ENCODE results near the gene CACNA1C.

CACNA1C gene

DNA sequence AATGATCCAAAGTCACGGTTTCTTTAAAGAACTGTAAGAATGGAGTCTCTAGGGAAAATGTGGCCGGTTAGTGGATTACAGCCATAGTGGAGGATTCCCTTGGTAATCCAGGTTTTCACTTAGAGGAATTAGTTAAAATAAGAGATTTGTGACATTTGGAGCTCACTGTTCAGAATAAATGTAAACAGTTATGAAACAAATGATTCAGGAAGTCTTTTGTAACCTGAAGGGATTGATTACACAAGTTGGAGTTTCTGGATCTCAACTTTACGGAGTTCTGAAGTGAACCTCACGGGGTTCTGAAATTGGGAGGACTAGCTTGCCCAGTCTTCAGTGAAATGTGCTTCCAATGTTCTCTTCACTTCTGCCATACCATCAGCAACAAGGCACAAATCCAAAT, 507.6 kb downstream of the CACNA1C start:
- DNase-seq (ENCODE audit: insufficient read length, low spot score) (no peak), FAIRE-seq (no peak)
- TF ChIP-seq POLR2AphosphoS5 (IDR thresholded peaks at IDR 0.05; ENCODE audit: low read depth, low read length) (no peak), SPI1 (IDR thresholded peaks at IDR 0.05; ENCODE audit: low read depth, low read length) (no peak), PAX5 (IDR thresholded peaks at IDR 0.05; ENCODE audit: insufficient read depth, low read length, severe bottlenecking) (no peak), TAF1 (IDR thresholded peaks at IDR 0.05; ENCODE audit: low read depth, low read length) (no peak), POLR2A (IDR thresholded peaks at IDR 0.05; ENCODE audit: low read depth, low read length) (no peak), POU2F2 (IDR thresholded peaks at IDR 0.05; ENCODE audit: low read depth, low read length) (no peak)

DNA sequence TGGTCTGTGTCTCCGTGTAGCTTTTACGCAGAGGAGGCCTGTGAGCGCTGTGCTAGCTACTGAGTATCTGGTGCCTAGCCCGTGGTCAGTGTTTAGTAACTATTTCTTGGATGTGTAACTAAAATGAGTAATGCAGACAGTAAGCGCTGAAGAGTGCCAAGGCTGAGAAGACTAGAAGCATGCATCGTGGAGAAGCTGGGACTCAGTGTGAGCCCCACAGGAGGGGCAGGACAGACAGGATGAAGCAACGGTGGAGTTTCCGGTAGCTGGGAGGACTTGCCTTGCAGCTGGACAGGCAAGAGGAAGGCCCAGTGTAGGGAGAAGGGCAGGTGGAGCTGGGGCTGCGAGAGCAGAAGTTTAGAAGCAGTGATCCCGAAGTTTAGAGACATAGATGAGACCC, 508.6 kb downstream of the CACNA1C start:
- TF ChIP-seq PAX5 (IDR thresholded peaks at IDR 0.05; ENCODE audit: insufficient read depth, low read length, severe bottlenecking) (no peak), POLR2A (IDR thresholded peaks at IDR 0.05; ENCODE audit: low read depth, low read length) (no peak), TAF1 (IDR thresholded peaks at IDR 0.05; ENCODE audit: low read depth, low read length) (no peak), POLR2AphosphoS5 (IDR thresholded peaks at IDR 0.05; ENCODE audit: low read depth, low read length) (no peak), SPI1 (IDR thresholded peaks at IDR 0.05; ENCODE audit: low read depth, low read length) (no peak), POU2F2 (IDR thresholded peaks at IDR 0.05; ENCODE audit: low read depth, low read length) (no peak)
- no peak for FAIRE-seq

DNA sequence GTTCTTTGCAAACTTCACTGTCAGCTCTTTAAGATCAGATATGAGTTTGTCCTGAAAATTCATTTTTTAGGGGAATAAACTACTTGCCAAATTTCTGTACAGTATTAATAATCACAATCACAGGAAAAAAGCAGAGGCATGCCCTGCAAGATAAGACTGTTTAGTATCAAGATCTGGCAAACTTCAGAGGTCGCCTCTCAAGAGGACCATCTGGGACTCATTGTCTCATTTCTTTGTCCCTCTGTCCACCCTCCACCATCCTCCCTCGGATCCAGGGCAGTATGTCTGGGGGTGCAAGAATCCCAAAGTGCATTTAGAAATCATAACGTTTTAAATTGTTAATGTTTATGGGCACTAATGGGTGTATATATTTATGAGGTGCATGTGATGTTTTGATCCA, 509.6 kb downstream of the CACNA1C start:
- DNase-seq (ENCODE audit: insufficient read length, low spot score) (no peak), FAIRE-seq (no peak)
- no peak for TF ChIP-seq PAX5 (IDR thresholded peaks at IDR 0.05; ENCODE audit: insufficient read depth, low read length, severe bottlenecking)
- no peak for TF ChIP-seq POLR2A (IDR thresholded peaks at IDR 0.05; ENCODE audit: low read depth, low read length)
- no peak for TF ChIP-seq POLR2AphosphoS5 (IDR thresholded peaks at IDR 0.05; ENCODE audit: low read depth, low read length)
- no peak for TF ChIP-seq SPI1 (IDR thresholded peaks at IDR 0.05; ENCODE audit: low read depth, low read length)
- no peak for TF ChIP-seq TAF1 (IDR thresholded peaks at IDR 0.05; ENCODE audit: low read depth, low read length)
- TF ChIP-seq POU2F2 (IDR thresholded peaks at IDR 0.05; ENCODE audit: low read depth, low read length) = no peak

More for the DNA sequence above, 508.6 kb downstream of the CACNA1C start:
- DNase-seq (ENCODE audit: insufficient read length, low spot score) = no peak

DNA sequence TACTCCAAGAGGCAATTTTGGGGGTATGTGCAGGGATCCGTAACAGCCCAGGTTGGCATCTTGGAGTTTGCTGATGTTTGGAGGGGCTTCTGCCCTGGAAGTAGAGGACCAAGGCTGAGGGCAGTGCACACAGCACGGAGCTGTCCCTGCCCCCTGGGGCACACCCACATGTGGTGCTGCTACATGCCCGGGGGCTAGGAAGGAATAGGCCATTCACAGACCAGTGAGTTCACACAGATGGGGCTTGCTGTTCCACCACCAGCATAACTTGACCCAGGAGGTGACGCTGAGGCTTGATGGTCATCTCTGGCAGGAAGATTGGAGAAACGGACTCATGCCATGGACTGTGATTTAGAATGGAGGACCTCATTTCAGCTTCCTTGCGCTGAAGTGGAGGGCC, 510.9 kb downstream of the CACNA1C start:
- no peak for DNase-seq (ENCODE audit: insufficient read length, low spot score)
- no peak for TF ChIP-seq POU2F2 (IDR thresholded peaks at IDR 0.05; ENCODE audit: low read depth, low read length)
- TF ChIP-seq TAF1 (IDR thresholded peaks at IDR 0.05; ENCODE audit: low read depth, low read length) = no peak
- no peak for TF ChIP-seq POLR2AphosphoS5 (IDR thresholded peaks at IDR 0.05; ENCODE audit: low read depth, low read length)
- no peak for TF ChIP-seq POLR2A (IDR thresholded peaks at IDR 0.05; ENCODE audit: low read depth, low read length)
- no peak for TF ChIP-seq PAX5 (IDR thresholded peaks at IDR 0.05; ENCODE audit: insufficient read depth, low read length, severe bottlenecking)
- no peak for TF ChIP-seq SPI1 (IDR thresholded peaks at IDR 0.05; ENCODE audit: low read depth, low read length)
- FAIRE-seq = no peak

DNA sequence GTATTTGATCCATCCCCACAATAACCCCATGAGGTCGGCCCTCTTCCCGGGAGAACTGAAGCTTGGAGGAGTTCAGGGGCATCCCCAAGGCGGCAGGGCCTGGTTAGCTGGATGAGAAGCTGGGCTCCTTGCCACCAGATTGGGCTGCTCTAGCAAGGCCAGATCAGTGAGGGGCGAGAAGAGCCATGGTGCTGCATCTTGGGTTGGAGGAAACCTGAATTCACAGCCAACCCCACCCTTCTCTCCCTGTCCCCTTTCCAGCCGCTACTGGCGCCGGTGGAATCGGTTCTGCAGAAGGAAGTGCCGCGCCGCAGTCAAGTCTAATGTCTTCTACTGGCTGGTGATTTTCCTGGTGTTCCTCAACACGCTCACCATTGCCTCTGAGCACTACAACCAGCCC, 513.4 kb downstream of the CACNA1C start:
- FAIRE-seq (no peak), DNase-seq (ENCODE audit: insufficient read length, low spot score) (no peak)
- no peak for TF ChIP-seq POU2F2 (IDR thresholded peaks at IDR 0.05; ENCODE audit: low read depth, low read length)
- no peak for TF ChIP-seq POLR2AphosphoS5 (IDR thresholded peaks at IDR 0.05; ENCODE audit: low read depth, low read length)
- TF ChIP-seq PAX5 (IDR thresholded peaks at IDR 0.05; ENCODE audit: insufficient read depth, low read length, severe bottlenecking) = no peak
- TF ChIP-seq POLR2A (IDR thresholded peaks at IDR 0.05; ENCODE audit: low read depth, low read length) = no peak
- no peak for TF ChIP-seq TAF1 (IDR thresholded peaks at IDR 0.05; ENCODE audit: low read depth, low read length)
- no peak for TF ChIP-seq SPI1 (IDR thresholded peaks at IDR 0.05; ENCODE audit: low read depth, low read length)

DNA sequence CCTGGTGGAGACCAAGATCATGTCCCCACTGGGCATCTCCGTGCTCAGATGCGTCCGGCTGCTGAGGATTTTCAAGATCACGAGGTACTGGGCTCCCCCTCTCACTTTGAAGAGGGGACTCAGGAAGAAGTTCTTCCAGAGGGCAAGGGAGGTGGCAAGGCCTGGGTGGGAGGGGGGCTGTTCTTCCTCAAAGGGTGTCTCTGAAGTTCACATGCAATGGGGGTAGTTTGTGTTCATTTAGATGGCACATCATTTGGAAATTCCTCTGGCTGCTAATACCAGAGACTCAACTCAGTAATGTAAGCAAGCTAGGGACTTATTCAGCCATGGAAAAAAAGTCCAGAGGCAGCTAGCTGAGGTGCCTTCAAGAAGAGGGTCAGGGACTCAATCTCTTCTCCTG, 514.9 kb downstream of the CACNA1C start:
- TF ChIP-seq TAF1 (IDR thresholded peaks at IDR 0.05; ENCODE audit: low read depth, low read length) = no peak
- TF ChIP-seq POU2F2 (IDR thresholded peaks at IDR 0.05; ENCODE audit: low read depth, low read length) = no peak
- TF ChIP-seq PAX5 (IDR thresholded peaks at IDR 0.05; ENCODE audit: insufficient read depth, low read length, severe bottlenecking) = no peak
- TF ChIP-seq POLR2A (IDR thresholded peaks at IDR 0.05; ENCODE audit: low read depth, low read length) = no peak
- no peak for TF ChIP-seq POLR2AphosphoS5 (IDR thresholded peaks at IDR 0.05; ENCODE audit: low read depth, low read length)
- TF ChIP-seq SPI1 (IDR thresholded peaks at IDR 0.05; ENCODE audit: low read depth, low read length) = no peak
- FAIRE-seq (no peak), DNase-seq (ENCODE audit: insufficient read length, low spot score) (no peak)

DNA sequence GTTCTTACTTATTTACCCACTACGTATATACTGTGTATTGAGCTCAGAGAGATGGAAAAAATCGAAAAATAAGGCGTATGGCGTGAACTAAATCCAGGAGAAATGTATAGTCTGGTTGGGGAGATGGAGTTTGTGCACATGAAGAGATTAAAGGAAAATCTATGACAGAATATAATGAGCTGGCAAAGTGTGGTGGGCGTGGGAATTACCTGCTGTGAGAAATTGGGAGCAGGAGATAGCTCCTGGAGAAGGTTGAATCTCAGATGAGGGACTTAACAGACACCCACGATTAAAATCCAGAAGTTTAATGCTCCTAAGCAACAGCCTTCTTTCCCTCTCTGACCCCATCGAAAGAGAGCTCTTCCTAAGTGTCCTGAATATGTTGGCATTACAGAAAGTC, 517.8 kb downstream of the CACNA1C start:
- DNase-seq (ENCODE audit: insufficient read length, low spot score) = no peak
- TF ChIP-seq POLR2A (IDR thresholded peaks at IDR 0.05; ENCODE audit: low read depth, low read length) (no peak), SPI1 (IDR thresholded peaks at IDR 0.05; ENCODE audit: low read depth, low read length) (no peak), TAF1 (IDR thresholded peaks at IDR 0.05; ENCODE audit: low read depth, low read length) (no peak), POU2F2 (IDR thresholded peaks at IDR 0.05; ENCODE audit: low read depth, low read length) (no peak), PAX5 (IDR thresholded peaks at IDR 0.05; ENCODE audit: insufficient read depth, low read length, severe bottlenecking) (no peak), POLR2AphosphoS5 (IDR thresholded peaks at IDR 0.05; ENCODE audit: low read depth, low read length) (no peak)
- FAIRE-seq = no peak

DNA sequence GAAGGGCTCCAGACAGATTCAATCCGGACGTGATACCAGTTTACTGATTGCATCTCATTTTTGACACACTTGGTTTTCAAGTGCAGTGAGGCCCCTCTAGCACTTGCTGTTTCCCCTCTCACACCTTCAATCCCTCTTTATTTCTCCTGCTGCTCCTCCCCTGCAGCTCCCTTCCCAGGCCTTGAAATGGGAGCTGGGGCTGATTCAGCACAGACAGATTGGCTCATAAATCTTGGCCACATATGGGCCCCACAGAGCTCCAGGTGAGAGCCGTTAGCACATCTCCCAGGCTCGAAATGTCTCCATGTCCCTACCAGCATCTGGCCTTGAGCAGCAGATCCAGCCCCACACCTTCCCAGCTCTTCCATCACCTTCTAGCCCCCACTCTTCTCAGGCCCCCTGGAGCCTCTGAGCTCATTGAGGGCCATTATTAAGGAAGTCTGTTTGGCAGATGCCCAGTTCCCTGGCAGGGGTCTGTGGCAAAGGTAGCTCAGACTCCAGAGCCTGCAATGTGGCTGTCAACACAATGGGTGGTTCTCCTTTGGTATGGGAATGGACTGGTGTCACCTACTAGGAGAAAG, 521.7 kb downstream of the CACNA1C start:
- DNase-seq (ENCODE audit: insufficient read length, low spot score) = no peak
- no peak for FAIRE-seq
- TF ChIP-seq POU2F2 (IDR thresholded peaks at IDR 0.05; ENCODE audit: low read depth, low read length) = no peak
- TF ChIP-seq SPI1 (IDR thresholded peaks at IDR 0.05; ENCODE audit: low read depth, low read length) = no peak
- TF ChIP-seq POLR2AphosphoS5 (IDR thresholded peaks at IDR 0.05; ENCODE audit: low read depth, low read length) = no peak
- no peak for TF ChIP-seq POLR2A (IDR thresholded peaks at IDR 0.05; ENCODE audit: low read depth, low read length)
- TF ChIP-seq PAX5 (IDR thresholded peaks at IDR 0.05; ENCODE audit: insufficient read depth, low read length, severe bottlenecking) = no peak
- TF ChIP-seq TAF1 (IDR thresholded peaks at IDR 0.05; ENCODE audit: low read depth, low read length) = no peak

DNA sequence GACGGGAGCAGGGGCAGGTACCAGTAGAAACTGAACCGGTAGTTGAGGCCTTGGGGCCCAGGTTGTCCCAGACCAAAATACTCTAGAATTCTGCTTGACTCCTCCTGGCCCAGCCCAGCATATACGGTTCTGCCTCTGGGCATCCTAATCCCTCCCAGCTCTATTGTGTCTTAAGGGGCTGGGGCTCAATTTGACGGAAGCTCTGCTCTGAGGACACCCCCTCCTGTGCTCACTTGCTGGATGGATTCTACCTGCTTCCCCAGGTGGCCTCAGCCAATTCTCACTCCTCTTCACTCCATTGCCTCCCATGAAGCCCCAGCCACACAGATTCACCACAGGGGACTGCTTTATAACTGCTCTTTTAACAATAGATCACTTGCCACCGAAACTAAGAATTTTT, 522.5 kb downstream of the CACNA1C start:
- DNase-seq (ENCODE audit: insufficient read length, low spot score) = no peak
- no peak for FAIRE-seq
- TF ChIP-seq POLR2A (IDR thresholded peaks at IDR 0.05; ENCODE audit: low read depth, low read length) = no peak
- TF ChIP-seq TAF1 (IDR thresholded peaks at IDR 0.05; ENCODE audit: low read depth, low read length) = no peak
- no peak for TF ChIP-seq POU2F2 (IDR thresholded peaks at IDR 0.05; ENCODE audit: low read depth, low read length)
- TF ChIP-seq PAX5 (IDR thresholded peaks at IDR 0.05; ENCODE audit: insufficient read depth, low read length, severe bottlenecking) = no peak
- no peak for TF ChIP-seq SPI1 (IDR thresholded peaks at IDR 0.05; ENCODE audit: low read depth, low read length)
- TF ChIP-seq POLR2AphosphoS5 (IDR thresholded peaks at IDR 0.05; ENCODE audit: low read depth, low read length) = no peak

All from GM12891 (cell line).